Epidermal melanocyte (primary cell): Measurements from ENCODE around the gene PSTK.

Source experiments
- DNase-seq: peaks from one replicate; pipeline ENCODE4 v3.0.0; 2011; ENCODE audit warnings: low spot score; ENCODE audit not compliant: insufficient read length

The PSTK gene

DNA sequence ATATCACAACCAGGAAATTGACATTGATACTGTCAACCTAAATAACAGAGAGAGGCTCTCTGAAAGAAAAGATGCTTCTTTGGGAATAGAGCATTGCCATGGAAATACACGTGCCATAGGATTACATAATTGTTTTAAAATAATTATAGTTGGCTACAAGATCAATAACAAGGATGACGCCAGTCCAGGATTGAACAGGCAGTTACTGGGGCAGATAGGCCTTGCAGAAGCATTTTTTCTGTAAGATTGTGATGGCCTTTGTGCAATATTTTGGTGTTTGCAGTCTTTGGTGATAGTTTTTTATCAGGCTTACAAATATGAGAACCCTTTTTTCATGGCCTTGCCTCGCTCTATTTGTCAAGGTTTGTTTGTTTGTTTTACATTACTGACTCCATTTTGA lies 39.1 kb downstream of the PSTK start:
- DNase-seq: no peak

DNA sequence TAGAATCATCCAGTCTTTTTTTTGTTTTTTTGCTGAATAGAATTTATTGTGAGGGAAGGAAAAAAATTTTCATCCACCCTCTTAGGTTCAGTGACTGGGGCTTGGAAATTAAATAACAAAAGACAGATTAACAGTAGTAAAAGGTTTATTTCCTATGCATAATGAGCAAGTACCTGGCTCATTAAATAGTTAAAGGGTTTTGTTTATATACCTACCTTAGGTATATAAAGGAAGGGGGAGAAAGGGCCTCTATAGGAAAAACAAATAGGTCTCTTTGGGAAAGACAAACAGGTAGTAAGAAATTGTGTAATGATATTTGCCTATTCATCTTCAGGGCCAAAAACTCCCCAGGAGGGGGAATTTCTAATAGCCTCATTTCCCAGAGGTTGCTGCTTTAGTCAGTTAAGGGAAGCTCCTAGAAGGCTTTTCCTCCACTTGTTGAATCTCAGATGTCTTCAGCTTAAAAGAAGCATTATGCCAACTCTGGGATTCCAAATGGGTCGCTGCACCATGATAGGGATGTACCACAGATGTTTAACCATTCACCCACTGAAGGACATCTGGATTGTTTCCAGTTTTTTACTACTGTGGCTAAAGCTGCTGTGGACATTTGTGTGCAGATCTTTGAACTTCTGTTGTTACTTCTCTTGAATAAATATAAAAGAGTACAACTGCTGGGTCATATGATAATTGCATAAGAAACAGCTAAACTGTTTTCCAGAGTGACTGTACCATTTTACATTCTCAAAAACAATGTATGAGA lies 39.9 kb downstream of the PSTK start:
- DNase-seq: no peak

DNA sequence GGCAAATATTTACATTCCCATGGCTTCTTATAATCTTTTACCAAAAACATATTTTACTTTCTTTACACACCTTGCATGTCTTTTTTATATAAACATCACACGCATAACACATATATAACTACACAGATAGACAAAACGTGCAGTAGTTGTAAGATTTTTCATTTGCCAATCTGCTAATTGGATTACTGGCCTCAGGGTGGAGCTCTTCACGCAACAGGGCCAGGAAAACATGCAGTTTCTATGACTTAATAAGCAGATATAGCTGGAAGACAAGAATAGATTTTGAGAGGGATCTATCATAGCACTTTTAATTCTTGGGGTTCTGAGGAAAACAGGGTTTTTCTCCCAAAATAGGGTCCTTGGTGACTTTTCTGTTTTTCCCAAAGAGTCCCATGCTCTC lies 41.3 kb downstream of the PSTK start:
- DNase-seq: no peak

DNA sequence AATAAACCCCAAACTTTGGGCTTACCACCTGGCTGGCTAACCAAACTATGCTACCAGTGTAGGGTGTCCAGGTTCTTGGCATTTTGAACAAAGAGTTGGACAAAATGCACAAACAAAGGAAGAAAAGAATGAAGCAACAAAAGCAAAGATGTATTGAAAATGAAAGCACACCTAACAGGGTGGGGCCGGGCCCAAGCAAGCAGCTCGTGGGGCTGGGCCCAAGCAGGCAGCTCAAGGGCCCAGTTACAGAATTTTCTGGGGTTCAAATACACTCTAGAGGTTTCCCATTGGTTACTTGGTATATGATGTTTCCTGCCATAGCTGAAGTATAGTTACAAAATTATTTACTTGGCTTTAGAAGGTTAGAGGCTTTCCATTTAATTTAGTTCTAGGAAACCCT lies 44.3 kb downstream of the PSTK start:
- DNase-seq: no peak

DNA sequence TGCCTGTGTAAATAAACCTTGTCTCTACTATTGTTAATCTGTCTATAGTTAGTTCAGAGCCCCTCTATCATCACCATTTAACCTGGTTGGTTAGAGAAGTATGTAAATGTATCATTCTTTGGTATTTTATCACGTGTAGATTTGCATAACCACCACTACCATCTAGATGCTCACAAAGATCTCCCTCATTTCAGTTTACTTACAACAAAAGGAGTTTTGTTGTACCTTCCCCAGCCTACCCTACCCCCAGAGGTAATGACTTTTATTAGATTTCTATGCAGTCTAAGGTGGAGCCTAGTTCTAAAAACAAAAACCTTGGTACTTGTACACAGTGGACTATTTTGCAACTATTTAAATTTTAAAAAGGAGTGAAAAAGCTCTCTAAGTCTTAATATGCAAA lies 46.1 kb downstream of the PSTK start:
- DNase-seq: no peak

DNA sequence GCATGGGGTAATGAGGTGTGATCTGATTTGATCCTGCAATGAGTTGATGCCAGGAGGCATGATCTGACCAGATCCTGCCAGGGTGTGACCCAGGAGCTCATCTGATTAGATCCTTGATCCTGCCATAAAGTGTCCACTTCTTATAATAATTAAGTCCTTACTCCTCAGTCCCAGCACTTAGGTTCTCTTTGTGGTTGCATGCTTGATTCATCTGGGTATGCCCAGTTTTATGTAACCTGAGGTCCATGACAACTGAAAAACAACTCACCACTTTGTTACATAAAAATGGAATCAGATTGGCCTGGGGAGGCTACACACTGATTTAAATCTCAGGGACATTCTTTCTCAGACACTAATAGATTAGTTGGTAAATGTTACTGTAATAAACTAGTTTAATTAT lies 47.7 kb downstream of the PSTK start:
- no peak for DNase-seq

DNA sequence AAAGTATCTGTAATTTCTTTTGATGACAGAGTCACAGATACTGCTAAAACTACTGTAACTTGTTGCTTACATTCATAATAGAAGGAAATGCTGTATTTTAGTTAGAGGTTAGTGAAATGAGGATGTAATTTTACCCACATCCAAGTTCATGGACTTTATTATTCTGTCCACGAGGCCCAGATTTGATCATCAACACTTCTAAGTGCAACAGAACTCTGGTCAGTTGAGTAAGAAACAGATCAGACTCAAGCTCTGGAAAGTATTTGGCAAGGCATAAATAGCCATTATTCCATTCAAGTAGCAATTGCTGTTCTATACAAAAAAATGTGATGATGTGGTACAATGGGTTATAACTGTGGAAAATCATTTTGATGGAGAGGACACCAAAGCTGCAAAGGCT lies 50.9 kb downstream of the PSTK start:
- DNase-seq: no peak

DNA sequence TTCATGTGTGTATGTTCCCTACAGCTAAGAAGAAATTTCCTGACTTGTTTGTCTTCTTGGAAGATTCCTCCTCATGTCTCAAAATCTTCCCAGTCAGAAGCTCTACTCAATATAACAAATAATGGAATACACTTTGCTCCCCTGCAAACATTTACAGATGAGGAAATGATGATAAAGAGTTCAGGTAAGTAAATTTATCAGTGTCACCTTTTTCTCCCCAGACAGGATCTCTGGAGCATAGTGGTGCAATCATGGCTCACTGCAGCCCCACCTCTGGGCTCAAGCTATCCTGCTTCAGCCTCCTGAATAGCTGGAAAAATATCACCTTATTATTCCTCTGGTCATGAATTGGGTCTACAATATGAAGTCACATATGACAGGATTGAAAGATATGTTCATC lies 54.1 kb downstream of the PSTK start:
- DNase-seq: no peak

GRCh38 chr10:123035467-123036086 lies 55.4 kb downstream of the PSTK start:
- DNase-seq: no peak

DNA sequence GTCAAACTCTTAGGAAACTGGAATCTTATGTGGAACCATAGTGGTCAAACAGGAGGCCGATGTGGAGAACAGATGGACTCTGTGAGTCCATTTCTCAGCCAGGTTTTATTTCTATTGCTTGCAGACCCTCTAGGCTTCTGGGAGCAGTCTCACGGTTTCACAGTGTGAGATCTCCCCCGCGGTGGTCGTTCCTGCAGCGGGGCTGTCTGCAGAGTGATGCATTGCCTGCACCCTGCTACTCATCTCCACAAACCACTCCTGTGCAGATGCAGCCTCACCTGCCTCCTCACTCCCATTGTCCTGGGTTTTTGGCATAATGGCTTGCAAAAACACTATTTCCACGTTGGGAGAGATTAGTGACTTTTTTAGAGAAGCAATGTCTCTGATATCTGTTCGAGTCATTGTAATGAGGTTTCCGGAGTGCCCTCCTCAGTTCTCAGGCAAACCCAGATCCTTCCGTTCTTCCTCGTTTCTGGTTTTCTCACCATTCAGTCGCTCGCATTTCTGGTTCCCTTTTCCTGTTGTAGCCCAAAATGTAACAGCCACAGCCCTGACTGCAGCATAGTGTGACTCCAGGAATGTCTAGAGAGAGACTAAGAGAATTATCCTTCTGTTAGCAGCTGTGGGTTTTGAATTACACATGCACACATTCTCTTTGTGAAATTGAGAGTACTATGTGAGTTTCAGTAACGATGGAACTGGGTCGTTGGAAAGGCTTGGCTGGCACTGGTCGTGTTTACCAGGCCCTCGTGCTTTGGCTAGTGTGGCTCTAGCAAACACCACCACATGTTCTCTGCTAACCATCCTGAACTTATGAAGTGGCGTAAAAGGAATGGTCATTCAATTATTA lies 58.8 kb downstream of the PSTK start:
- no peak for DNase-seq

DNA sequence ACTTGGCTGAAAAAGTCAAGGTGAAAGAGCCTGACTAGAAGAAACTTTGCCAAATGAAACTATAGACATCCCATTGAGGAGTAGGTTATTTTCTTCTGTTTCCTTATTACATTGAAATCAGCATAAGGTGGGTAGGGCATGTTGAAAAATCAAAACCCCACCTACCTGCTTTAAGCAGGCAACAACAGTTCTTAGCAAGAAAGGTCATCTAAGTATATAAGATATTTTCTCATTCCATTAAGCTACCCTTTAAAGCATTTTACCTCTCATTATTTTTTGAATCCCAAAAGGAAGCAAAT lies 59.4 kb downstream of the PSTK start:
- no peak for DNase-seq
